Aorta (tissue), 5 donors: Measurements from ENCODE around the gene UCP3. TPM values are rescaled to one million over a fixed set of nuclear protein-coding genes. Genes with fewer than 3 reads are reported as not detected.

Experiments used
- ATAC-seq: fragments of 200-7000 bp; cut with Tn5 transposase; one replicate; pipeline ENCODE4 v1.9.1; 2022; ENCODE audit warnings: moderate library complexity; ENCODE audit not compliant: low FRiP score
- DNase-seq, 2 donors: peaks; one replicate each; pipeline ENCODE4 v3.0.0-alpha.2; 2020
- H3K27ac ChIP-seq, 2 donors: one replicate each; pipeline ENCODE4 v1.5.1; 2013; ENCODE audit warnings: low read length in 2 of 2, mild to moderate bottlenecking in 2 of 2, moderate library complexity in 2 of 2, control low read depth in 1 of 2, inconsistent platforms in 1 of 2, low read depth in 1 of 2
- H3K27me3 ChIP-seq, 2 donors: one replicate each; pipeline ENCODE4 v1.6.1; 2013; ENCODE audit warnings: control low read depth in 1 of 2, low read length in 1 of 2, mild to moderate bottlenecking in 1 of 2, moderate library complexity in 1 of 2; ENCODE audit not compliant: insufficient read depth in 2 of 2, control insufficient read depth in 1 of 2
- H3K36me3 ChIP-seq, 2 donors: one replicate each; pipeline ENCODE4 v1.6.1; 2013; ENCODE audit warnings: control low read depth in 1 of 2, low read length in 1 of 2, mild to moderate bottlenecking in 1 of 2; ENCODE audit not compliant: insufficient read depth in 2 of 2, control insufficient read depth in 1 of 2
- H3K4me1 ChIP-seq, 2 donors: one replicate each; pipeline ENCODE4 v1.6.1; 2013; ENCODE audit warnings: low read length in 2 of 2, control low read depth in 1 of 2, mild to moderate bottlenecking in 1 of 2, moderate library complexity in 1 of 2; ENCODE audit not compliant: insufficient read depth in 2 of 2, control insufficient read depth in 1 of 2
- H3K4me3 ChIP-seq, 2 donors: one replicate each; pipeline ENCODE4 v1.5.1; 2013; ENCODE audit warnings: low read length in 2 of 2, control low read depth in 1 of 2, mild to moderate bottlenecking in 1 of 2
- H3K9me3 ChIP-seq: one replicate; pipeline ENCODE4 v1.6.1; 2013; ENCODE audit warnings: mild to moderate bottlenecking, low read length; ENCODE audit not compliant: control insufficient read depth
- WGBS, 2 donors: extraction: QIAGEN DNeasy Blood & Tissue Kit; methylation state at CpG; one replicate each; pipeline ENCODE4 v1.1.7; 2013; 5-methylcytosine and 5-hydroxymethylcytosine counted together
- intact Hi-C, 2 donors: fragments of 100-400 bp; cut with DNase I; formaldehyde crosslinking; loops; one replicate each; pipeline versions ENCODE4 v1.14.2 to v1.15.0; 2022
- polyA plus RNA-seq, 2 donors: library from polyadenylated mRNA; stranded (reverse); fragments of 200-250 nt; gene quantifications; one replicate each; pipeline ENCODE4 v1.2.3, GENCODE V29; 2013
- total RNA-seq, 2 donors: library from RNA; stranded (reverse); fragmentation: NEBNext Ultra II Directional; extraction: Animal tissue kit (Norgen Biotek cat#: 25700); gene quantifications; one replicate each; pipeline ENCODE4 v1.2.1, GENCODE V29; 2021
- donor health status: healthy with polysubstance abuse.
- donor health status: Bipolar disorder and iron deficiency.
- donor health status: DM: no; HTN: no; CAD: no.
- donor health status: DM: no; HTN: no; CAD: no.
- donor health status: DM: yes; HTN: yes; CAD: no.

UCP3 gene
- total and polyA plus RNA-seq, 4 donors = 0.38 to 3.1 (median 2.4) TPM

- no peak for ATAC-seq
- H3K27ac ChIP-seq = no peak overlapping the region
- H3K4me1 ChIP-seq = no peaks in the 10 kb centered on the region
- H3K4me3 ChIP-seq = no peak overlapping the region
- peaks cover 0 to 5% of the 10 kb centered on the region in 2 donors for H3K36me3 ChIP-seq
- WGBS, 2 donors = 92 to 94% methylated on average over 3 of the region's 3 CpGs
- H3K27me3 ChIP-seq = no peaks in the 10 kb centered on the region
- intact Hi-C loops = no loop called here
- DNase-seq = peak; percentile 15 to 16
- H3K9me3 ChIP-seq = no peaks in the 10 kb centered on the region
Measured at GRCh38 chr11:73978576-73979086, 30.3 kb downstream of the UCP3 start.

GRCh38 chr11:73977856-73978519 lies 30.9 kb downstream of the UCP3 start:
- Histone ChIP-seq H3K4me1 (no peaks in the 10 kb centered on the region), H3K27me3 (no peaks in the 10 kb centered on the region), H3K36me3 (peaks cover 0 to 5% of the 10 kb centered on the region in 2 donors), H3K4me3 (no peak overlapping the region), H3K27ac (no peak overlapping the region), H3K9me3 (no peaks in the 10 kb centered on the region)
- intact Hi-C loops = no loop called here
- no peak for ATAC-seq
- peak; percentile 6 to 40 for DNase-seq
- WGBS, 2 donors = 97% methylated on average over 18 of the region's 18 CpGs

- DNase-seq = peak; percentile 35 to 55
- no peak overlapping the region for H3K4me3 ChIP-seq
- no peaks in the 10 kb centered on the region for H3K4me1 ChIP-seq
- no peak overlapping the region for H3K27ac ChIP-seq
- intact Hi-C loops = no loop called here
- whole genome bisulfite sequencing, 2 donors = 95 to 96% methylated on average over 13 to 14 of the region's 14 CpGs
- no peak for ATAC-seq
- no peaks in the 10 kb centered on the region for H3K9me3 ChIP-seq
- no peaks in the 10 kb centered on the region for H3K27me3 ChIP-seq
- H3K36me3 ChIP-seq = peaks cover 0 to 5% of the 10 kb centered on the region in 2 donors
Measured at GRCh38 chr11:73976451-73977151, 32.3 kb downstream of the UCP3 start.

- Histone ChIP-seq H3K4me3 (no peak overlapping the region), H3K4me1 (no peaks in the 10 kb centered on the region), H3K27ac (no peak overlapping the region), H3K9me3 (no peaks in the 10 kb centered on the region), H3K36me3 (peaks cover 0 to 5% of the 10 kb centered on the region in 2 donors), H3K27me3 (no peaks in the 10 kb centered on the region)
- WGBS, 2 donors = 91 to 94% methylated on average over 6 of the region's 6 CpGs
- intact Hi-C loops = no loop called here
- no peak for ATAC-seq
- peak; percentile 35 to 49 for DNase-seq
Measured at GRCh38 chr11:73975479-73975757, 33.5 kb downstream of the UCP3 start.

- H3K27me3 ChIP-seq = no peaks in the 10 kb centered on the region
- H3K36me3 ChIP-seq = peaks cover 0 to 5% of the 10 kb centered on the region in 2 donors
- peak; percentile 38 to 65 for DNase-seq
- 91% methylated on average over 13 of the region's 13 CpGs for WGBS, 2 donors
- no peaks in the 10 kb centered on the region for H3K4me1 ChIP-seq
- no peaks in the 10 kb centered on the region for H3K9me3 ChIP-seq
- intact Hi-C loops = no loop called here
- no peak for ATAC-seq
- no peak overlapping the region for H3K4me3 ChIP-seq
- H3K27ac ChIP-seq = no peak overlapping the region
Measured at GRCh38 chr11:73974604-73975478, 34.0 kb downstream of the UCP3 start.

- 83 to 85% methylated on average over 11 of the region's 11 CpGs for WGBS, 2 donors
- DNase-seq = peak; percentile 28 to 50
- H3K4me1 ChIP-seq = no peaks in the 10 kb centered on the region
- no peaks in the 10 kb centered on the region for H3K9me3 ChIP-seq
- no peak overlapping the region for H3K27ac ChIP-seq
- peaks cover 0 to 3% of the 10 kb centered on the region in 2 donors for H3K36me3 ChIP-seq
- intact Hi-C loops = no loop called here
- H3K27me3 ChIP-seq = no peaks in the 10 kb centered on the region
- no peak for ATAC-seq
- no peak overlapping the region for H3K4me3 ChIP-seq
Measured at GRCh38 chr11:73972620-73973449, 36.0 kb downstream of the UCP3 start.

GRCh38 chr11:73972187-73972586 lies 36.7 kb downstream of the UCP3 start:
- Histone ChIP-seq H3K27me3 (no peaks in the 10 kb centered on the region), H3K36me3 (no peaks in the 10 kb centered on the region), H3K4me3 (no peak overlapping the region), H3K27ac (no peak overlapping the region), H3K9me3 (no peaks in the 10 kb centered on the region), H3K4me1 (no peaks in the 10 kb centered on the region)
- intact Hi-C loops = no loop called here
- DNase-seq = peak; percentile 12 to 23
- WGBS, 2 donors = 82 to 88% methylated on average over 1 of the region's 1 CpG
- no peak for ATAC-seq

GRCh38 chr11:73971175-73971719 lies 37.6 kb downstream of the UCP3 start:
- Histone ChIP-seq H3K4me1 (no peaks in the 10 kb centered on the region), H3K36me3 (no peaks in the 10 kb centered on the region), H3K4me3 (no peak overlapping the region), H3K9me3 (no peaks in the 10 kb centered on the region), H3K27ac (no peak overlapping the region), H3K27me3 (no peaks in the 10 kb centered on the region)
- ATAC-seq = no peak
- 84 to 93% methylated on average over 6 of the region's 6 CpGs for WGBS, 2 donors
- peak; percentile 25 to 26 for DNase-seq
- intact Hi-C loops = no loop called here
